HG03103 (cell line): ENCODE results near the gene MAFG.

Experiments used
- ATAC-seq: cut with Tn5 transposase; IDR thresholded peaks from one replicate; pipeline ENCODE4 v1.9.1; 2021; ENCODE audit warnings: low read depth; ENCODE audit not compliant: unreplicated experiment

The MAFG gene

DNA sequence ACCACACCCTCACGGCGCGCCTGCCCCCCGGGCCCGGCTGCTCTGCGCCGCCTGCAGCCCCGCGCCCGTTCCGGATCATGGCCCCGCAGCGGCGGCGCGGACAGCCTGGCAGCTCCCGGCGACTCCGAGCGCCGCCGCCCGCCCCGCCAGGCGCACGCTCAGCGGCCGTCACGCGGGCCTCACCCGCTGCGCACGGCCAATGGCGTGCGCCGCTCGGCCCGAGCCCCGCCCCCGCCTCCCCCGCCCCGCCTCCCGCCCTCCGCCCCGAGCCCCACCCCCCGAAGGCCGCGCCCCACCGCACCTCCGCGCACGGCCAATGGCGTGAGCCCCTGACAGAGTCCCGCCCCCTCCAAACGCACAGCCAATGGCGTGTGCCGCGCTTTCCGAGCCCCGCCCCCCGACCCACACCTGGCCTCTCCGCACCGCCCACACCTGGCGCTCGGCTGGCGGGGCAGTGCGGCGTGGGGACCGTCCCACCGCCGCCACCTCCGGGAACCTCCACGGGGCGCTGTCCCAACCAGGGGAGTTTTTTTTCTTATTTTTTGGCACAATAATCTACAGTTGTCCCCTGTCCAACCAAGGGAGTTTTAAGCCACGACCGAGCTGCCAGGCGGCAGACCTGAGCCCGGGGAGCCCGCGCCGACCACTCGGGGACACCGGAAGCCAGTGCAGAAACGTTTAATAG is 16.1 kb downstream of the MAFG start, which contains the start of gene PCYT2:
Gene PCYT2 (minus strand): TSS at position 123 of the 685 bp plus-strand sequence. CDS start 44 bp downstream, at position 79.
- peak; percentile 83 for ATAC-seq

DNA sequence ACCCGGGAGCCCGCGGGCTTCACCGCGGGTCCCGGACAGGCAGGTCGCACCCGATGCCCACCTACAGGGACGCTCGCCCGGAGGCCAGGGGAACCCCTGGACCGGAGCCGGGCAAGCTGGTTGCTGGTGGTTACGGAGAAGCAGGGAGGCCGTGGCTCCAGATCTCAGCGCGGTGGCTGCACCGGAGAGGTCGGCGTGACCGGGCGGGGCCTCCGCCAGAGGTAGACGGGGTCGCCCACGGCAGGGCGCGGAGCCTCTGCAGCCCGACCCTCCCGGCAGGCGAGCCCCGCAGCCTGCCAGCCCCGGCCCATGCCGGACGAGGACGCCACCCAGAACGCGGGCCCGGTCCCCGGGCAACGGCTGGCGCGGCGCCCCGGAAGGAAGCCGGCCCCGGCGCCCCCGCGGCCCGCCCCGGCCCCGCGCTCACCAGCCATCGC is 16.7 kb downstream of the MAFG start:
- no peak for ATAC-seq

DNA sequence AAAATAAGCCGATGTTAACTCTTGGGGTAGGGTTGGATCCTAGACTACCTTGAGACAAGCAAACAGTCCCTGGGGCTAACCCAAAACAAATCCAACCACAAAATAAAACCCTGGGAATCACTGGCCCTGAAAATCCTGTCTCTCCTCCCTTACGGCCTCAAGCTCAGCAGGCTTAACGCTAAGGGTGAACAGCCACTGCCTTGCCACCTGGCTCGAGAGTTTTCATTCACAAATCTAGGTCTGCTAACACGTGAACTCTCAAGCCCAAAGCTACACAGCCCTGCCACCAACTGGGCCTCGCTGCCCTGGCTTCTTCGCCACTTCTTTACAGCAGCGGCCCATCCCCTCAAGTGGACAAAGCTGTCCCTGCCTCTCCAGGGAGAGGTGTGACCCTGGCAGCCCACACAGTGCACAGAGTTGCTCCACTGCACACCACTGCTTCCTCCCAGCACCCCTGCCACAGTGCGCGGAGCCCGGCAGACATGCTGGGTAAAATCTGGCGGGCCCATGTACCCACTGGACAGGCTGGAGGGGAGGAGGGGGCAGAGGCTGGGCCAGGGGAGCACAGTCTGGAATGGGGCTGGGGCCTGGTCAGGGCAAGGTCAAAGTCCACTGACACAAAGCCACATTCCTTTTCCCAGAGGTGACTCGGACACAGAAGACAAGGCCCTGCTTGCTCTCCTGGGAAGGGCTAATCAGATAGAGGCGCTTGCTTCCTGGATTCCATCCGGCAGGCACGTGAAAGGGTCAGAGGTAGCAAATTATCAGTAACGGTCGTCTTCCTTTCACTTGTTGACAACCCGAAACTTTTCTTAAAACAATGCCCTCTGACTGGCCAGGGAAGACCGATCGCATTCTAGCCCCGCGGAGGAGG is 17.3 kb downstream of the MAFG start:
- ATAC-seq, result no peak

DNA sequence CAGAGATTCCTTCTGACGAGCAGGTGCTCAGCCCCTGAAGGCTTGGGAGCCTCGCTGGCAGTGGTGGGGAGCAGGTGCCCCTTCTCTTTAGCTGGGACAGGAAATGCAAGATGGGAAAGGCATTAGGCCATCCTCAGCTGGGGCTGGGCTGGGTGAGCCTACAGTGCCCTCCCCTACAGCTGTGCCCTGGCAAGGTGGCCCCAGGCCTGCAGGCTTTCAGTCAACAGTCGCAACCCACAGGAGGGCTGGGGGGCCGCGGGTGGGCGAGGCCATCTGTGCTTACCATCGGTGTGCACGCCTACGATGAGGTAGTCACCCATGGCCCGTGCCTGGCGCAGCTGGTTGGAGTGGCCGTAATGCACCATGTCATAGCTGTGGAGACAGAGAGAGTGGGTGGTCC is 18.3 kb downstream of the MAFG start:
- ATAC-seq, result no peak

DNA sequence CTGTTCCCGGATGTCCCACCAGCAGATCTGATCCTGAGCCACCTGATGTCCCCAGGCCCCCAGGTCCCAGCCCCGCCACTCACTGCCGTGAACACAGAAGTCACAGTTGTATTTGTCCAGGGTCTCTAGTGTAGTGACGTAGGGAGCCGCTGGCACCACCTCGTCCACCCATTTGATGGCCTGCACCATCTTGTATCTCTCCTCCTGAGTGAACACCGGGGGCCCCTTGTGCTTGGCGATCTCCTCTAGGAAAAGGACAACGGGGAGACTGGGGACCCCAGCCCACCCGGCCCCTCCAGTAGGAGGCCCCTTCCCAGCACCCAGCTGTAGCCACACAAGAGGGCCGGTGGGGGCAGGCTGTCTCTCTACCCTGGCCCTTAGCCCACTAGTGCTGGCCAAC is 18.7 kb downstream of the MAFG start:
- no peak for ATAC-seq

DNA sequence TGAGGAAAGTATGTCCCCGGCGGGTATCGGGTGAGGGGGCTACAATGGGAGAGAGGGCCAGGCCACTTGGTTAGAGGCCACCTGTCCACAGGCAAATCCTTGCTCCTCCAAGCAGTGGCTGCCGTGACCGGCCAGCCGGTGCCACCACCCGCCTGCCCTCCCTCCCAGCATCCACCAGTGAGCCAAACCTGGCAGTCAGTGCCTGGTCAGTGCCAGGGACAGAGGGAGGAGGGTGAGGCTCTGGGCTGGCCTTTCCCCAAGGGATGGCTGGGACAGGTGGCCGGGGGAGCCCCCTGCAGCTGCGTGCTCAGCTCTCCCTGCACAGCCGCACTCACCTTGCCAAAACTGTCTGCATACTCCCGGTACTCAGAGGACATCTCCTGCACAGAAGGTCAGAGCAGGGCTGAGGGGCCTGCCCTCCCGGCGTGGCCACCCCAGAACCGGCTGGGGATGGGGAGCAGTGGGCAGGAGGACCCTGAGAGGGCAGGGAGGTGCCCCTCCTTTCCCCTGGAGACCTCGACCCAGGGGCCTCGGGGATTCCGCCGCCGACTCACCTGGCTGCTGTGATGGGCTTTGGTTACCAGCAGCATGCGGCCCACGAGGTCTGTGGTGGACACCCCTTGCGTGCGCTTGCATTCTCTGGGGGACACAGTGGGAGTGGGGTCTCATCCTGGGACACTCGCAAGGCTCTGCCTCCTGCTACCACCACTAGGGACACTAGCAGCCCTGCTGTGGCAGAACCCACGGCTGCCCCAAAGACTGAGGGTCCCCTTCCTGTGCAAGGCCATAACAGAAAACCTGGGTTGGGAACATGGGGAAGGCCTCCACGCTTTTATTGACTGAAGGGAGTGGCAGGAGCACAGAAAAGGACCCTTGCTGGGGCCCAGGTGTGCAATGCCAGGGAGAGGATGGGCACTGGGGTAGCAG is 20.1 kb downstream of the MAFG start:
- ATAC-seq, result no peak

DNA sequence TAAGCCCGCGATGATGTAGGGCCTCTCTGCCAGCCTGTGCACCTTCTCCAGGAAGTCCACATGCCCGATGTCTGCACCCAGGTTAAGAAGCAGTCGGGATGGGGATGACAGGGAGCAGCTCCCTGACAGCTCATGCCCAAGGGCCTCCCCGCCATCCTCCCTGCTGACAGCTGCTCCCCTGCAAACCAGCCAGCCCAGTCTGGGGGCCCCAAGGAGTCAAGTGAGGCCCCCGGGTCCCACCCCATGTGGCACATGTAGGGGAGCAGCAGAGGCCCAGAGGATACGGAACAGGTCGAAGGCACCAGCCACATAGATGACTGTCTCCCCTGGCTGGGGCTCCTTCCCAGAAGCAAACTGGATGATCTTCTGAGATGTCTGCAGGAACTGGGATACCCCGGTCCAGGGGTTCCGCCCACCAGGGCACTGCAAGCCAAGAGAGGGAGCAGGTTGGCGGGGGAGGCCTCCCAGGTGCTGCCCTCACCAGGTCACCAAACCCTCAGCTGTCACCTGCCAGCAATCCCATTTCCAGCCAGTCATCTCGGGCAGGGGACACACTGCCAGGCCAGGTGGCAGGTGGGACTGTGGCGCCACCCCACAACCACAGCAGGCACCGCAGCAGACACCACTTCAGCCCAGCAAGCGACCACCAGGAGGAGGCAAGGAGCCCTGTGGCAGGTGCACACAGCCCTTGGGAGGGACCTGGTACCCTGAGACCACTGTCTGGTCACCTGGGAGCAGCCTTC is 20.9 kb downstream of the MAFG start:
- no peak for ATAC-seq

DNA sequence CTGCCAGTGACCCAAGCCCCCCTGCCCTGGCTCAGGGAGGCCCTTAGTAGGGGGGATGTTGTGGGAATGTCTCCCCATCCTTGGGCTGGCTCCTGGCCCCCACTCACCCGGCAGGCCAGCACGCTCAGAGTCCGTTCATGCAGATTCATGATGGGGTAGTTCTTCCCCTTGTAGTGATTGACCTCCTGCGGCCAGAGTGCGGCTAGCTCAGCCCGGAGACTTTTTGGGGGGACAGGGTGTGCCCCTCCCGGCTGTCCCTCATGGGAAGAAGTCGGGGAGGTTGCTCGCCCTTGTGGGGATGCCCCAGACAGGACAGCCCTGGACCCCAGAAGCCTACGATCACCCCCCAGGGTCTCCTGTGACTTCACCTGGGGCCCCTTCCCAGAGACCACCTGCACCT is 21.5 kb downstream of the MAFG start:
- no peak for ATAC-seq

DNA sequence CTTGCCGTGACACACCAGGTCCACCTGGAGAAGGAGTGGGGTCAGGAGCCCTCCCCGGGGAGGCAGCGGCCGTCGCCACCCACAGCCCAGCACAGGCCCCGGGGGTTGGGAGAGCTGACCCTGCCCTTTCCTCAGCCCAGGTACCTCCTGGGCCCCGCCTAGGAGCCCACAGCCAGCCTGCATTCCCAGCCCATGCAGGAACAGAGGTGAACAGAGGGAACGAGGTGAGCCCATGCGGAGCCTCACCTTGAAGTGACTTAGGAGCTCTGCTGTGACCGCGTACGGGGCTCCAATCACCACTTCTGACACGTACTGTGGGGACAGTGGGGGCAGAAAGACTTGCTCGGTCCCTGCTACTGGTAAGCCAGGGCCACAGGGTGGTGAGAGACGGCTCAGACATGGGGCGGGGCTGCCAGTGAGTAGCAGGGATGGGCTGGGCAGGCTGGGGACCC is 22.1 kb downstream of the MAFG start:
- ATAC-seq, result no peak

DNA sequence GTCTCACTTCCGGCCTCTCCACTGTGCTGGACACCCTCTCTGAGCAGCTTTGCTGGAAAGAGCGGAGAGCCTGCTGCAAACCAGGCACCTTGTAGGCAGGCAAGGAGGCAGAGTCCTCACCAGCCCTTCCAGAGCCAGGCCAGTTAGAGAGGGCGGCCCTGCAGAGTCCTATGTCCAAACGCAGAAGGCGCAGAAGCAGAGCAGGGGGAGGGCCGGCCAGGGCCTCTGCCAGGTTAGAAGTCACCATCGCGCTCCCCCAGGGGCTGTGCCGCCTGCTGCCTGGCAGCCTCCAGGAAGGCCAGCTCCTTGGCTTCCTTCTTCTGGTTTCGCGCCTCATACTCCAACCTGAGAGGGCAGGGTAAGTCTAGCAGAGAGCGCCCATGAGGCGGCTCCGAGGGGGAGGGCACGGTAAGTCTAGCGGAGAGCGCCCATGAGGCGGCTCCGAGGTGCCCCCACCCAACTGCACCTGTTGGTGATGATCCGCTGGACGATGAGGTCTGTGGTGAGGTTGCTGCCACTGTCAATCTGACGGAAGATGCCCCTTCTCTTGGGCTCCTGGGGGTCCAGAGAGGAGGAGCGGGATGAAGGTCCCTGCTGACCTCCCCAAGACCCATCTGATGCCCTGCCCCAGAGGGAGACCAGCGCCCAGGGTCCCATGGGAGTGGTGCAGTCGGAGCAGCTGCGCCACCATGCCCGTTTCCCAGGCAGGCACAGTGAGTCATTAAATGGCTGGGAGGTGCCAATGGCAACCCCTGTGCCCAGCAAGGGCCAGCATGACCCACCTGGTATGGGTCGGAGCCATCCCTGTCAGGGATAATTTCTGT is 22.7 kb downstream of the MAFG start:
- no peak for ATAC-seq

DNA sequence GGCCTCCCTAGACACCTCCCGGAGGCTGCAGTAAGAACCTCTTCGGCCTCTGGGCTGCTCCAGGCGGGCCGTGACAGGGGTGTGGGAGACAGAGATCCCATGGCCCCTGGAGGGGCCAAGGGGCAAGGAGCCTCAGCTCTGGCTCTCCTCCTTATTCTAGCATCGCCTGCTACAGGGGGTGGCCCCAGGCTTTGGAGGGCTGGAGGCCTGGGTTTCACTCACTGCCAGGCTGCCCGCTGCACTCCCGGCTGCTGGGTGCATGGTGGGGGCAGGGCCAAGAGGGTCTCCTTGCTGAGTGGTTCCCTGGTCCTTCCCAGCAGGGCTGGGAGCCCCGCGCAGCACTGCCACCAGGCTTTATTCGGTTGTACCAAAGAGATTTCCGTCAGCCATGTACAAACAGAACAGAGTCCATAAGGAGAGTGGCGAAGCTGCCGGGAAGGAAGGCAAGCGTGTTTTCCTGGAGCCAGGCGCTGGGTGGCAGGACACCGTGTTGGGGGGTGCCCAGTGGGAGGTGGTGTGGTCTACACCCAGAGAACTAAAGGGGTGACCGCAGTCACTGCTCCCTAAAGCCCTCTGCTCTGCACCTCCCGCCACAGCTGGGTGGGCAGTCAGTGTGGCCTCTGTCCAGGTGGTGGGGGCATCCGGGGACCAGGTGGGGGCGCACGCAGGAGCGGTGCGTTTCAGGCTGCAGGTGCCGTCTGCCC is 23.5 kb downstream of the MAFG start:
- no peak for ATAC-seq

DNA sequence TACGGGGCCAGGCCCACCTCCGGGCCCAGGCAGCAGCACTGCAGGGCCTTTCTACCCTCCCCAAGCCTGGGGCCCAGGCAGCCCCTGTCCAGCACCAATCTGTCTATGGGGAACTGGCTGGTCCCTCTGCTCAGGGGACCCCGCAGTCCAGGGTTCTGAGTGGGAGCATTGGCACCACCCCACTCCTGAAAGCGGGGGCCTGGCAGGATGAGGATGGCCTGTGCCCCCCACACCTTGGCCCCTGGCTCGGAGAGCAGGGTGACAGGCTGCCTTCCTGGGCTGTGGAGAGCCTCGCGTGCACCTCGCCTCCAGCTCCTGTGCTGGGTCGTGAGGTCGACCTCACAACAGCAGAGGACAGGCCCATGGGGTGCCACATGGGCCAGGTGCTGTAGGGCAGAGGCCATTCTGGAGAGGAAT is 24.1 kb downstream of the MAFG start:
- ATAC-seq, result no peak

DNA sequence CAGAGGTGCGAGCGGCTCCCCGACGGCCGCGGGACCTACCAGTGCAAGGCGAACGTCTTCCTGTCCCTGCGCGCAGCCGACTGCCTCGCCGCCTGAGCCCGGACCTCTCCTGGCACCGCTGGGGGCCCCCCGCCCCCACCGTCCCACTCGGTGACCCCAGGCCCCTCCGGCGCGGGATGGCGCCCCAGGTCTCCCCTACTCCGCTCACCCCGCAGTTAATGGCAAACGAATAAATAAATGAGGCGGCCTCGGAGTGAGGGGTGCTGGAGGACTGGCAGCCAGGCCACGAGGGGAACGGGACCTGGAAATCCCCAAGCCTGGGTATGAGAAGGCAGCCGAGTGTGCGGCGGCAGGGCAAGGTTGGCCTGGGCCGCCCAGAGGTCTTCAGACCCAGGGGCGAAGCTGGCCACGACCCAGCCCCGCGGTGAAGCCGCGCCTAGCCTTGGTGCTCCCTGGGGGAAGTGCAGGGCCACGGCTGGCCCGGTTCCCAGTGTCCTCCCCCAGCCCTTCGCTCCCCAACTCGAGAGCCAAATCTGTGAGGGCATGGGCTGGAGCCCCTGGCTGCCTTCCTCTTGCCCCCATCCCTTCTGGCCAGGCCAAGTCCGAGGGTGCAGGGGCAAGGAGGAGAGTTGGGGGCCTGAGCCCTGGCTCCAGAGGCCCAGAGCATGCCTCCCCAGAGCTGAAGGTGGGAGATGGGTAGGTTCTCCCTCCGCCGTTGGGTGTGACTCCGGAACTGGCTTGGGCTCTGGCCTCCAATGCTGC is 24.7 kb downstream of the MAFG start:
- ATAC-seq, result no peak

DNA sequence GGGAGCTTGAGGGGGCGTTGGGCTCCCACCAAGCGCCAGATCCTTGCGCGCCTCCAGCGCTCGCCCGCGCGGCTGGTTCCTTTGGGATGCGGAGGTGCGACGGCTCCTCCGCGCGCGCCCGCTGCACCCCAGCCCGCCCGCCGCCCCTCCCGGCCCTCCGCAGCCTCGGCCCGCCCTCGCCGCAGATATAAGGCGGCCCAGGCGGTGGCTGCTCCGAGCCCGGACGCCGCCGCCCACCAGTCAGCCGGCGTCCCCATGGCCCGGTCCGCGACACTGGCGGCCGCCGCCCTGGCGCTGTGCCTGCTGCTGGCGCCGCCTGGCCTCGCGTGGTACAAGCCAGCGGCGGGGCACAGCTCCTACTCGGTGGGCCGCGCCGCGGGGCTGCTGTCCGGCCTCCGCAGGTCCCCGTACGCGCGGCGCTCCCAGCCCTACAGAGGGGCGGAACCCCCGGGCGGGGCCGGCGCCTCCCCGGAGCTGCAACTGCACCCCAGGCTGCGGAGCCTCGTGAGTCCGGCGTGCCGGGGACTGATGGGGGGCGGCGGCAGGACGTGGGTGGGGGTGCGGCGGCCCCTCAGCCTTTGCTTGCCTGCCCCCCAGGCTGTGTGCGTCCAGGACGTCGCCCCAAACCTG is 25.4 kb downstream of the MAFG start, which contains the start of gene NPB:
Gene NPB (plus strand): TSS at position 216 of the 630 bp plus-strand sequence. CDS start 40 bp downstream, at position 256.
- ATAC-seq, result no peak

DNA sequence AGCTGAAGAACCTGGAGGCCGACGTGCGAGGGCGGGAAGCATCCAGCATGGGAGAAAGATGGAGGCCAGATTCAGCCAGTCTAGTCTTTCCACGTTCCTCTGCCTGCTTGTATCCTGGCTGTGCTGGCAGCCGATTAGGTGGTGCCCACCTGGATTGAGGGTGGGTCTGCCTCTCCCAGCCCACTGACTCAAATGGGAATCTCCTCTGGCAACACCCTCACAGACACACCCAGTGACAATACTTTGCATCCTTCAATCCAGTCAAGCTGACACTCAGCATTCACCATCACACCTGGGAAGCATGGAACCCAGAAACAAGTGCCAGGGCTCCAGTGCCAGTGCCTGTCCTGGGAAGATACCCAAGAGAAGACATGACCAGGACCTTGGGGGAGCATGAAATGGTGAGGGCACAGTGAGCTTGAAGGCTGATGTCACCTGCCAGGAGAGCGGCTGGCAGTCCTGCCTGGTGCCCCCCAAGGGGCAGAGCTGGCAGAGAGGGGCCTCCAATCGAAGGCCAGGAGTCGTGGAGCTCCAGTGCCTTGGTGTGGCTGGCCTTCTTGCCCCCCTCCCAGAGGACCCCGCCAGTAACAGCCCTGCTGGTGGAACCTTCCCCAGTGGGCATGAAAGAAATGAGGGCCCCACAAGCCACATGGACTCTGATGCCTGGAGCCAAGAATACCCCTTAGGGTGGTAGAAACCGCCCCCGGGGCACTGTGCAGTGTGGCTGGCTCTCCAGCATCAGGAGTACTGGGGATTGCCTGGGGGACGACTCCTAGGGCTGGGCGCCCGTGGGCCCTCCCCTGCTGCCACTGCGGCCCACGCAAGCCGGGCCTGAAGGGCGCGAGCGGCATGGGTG is 26.1 kb downstream of the MAFG start:
- ATAC-seq, result no peak

DNA sequence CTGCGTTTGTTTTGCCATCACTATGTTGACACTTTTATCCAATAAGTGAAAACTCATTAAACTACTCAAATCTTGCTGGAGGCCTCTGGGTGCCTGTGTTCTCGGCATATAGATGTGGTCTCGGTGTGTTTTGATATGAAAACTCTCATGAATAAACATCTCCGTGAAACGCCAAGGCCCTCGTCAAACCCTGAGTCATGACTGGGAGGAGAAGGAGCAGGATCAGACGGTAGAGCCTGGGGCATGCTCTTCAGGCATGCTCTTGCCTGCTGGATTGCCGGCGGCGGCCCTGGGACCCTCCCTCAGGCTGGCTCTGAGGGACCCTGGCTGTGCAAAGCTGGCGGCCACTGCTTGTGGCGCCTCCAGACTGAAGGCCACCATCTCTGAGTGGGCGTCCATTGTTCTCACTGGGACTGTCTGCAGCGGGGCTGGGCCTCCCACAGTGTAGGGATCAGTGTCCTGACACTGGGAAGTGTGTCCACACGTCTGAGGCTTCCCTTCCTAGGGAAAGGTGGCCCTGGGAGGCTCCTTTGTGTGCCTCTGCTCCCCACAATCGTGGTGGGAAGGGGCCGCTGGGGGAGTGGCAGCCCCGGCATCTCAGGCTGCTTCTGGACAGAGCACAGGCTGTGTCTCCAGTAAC is 27.2 kb downstream of the MAFG start:
- ATAC-seq, result no peak
